HEK293 (cell line): ENCODE data around the gene SLC4A8.
A peak's percentile ranks its signal among the peaks of the same experiment; 100 is the strongest.

Source experiments
- GLIS2 ChIP-seq: fragments of 450-650 bp; formaldehyde crosslinking; IDR thresholded peaks from 2 replicates; pipeline ENCODE4 v1.5.1; 2016; ENCODE audit warnings: missing biosample characterization, missing genetic modification characterization
- KLF17 ChIP-seq: fragments of 450-650 bp; formaldehyde crosslinking; IDR thresholded peaks from 2 replicates; pipeline ENCODE4 v1.5.1; 2016; ENCODE audit warnings: missing biosample characterization, missing genetic modification characterization
- KLF7 ChIP-seq: fragments of 450-650 bp; formaldehyde crosslinking; IDR thresholded peaks from 2 replicates; pipeline ENCODE4 v1.5.1; 2016; ENCODE audit warnings: missing biosample characterization, missing genetic modification characterization, borderline replicate concordance
- MYNN ChIP-seq: fragments of 450-650 bp; formaldehyde crosslinking; IDR thresholded peaks from 2 replicates; pipeline ENCODE4 v1.5.1; 2016; ENCODE audit warnings: missing biosample characterization, missing genetic modification characterization, borderline replicate concordance
- PBX3 ChIP-seq: sonication (generic); formaldehyde crosslinking; IDR thresholded peaks from 2 replicates; pipeline ENCODE4 v1.8.1; 2022; ENCODE audit warnings: mild to moderate bottlenecking, moderate library complexity, missing genetic modification reagents
- PRDM1 ChIP-seq: fragments of 450-650 bp; formaldehyde crosslinking; IDR thresholded peaks from 2 replicates; pipeline ENCODE4; 2016; ENCODE audit warnings: missing biosample characterization, missing genetic modification characterization
- PRDM10 ChIP-seq: fragments of 450-650 bp; formaldehyde crosslinking; IDR thresholded peaks from 2 replicates; pipeline ENCODE4 v1.5.1; 2016; ENCODE audit warnings: missing biosample characterization, missing genetic modification characterization
- ZBTB1 ChIP-seq: fragments of 450-650 bp; formaldehyde crosslinking; IDR thresholded peaks from 2 replicates; pipeline ENCODE4 v1.5.1; 2016; ENCODE audit warnings: missing biosample characterization, missing genetic modification characterization
- ZBTB21 ChIP-seq: fragments of 450-650 bp; formaldehyde crosslinking; IDR thresholded peaks from 2 replicates; pipeline ENCODE4 v1.5.1; 2017; ENCODE audit warnings: missing biosample characterization, missing genetic modification characterization
- ZBTB6 ChIP-seq: fragments of 450-650 bp; formaldehyde crosslinking; IDR thresholded peaks from 2 replicates; pipeline ENCODE4 v1.5.1; 2017; ENCODE audit warnings: missing biosample characterization, missing genetic modification characterization
- ZNF10 ChIP-seq: fragments of 450-650 bp; formaldehyde crosslinking; IDR thresholded peaks from 2 replicates; pipeline ENCODE4 v1.5.1; 2017; ENCODE audit warnings: missing biosample characterization, missing genetic modification characterization
- ZNF146 ChIP-seq: fragments of 450-650 bp; formaldehyde crosslinking; IDR thresholded peaks from 2 replicates; pipeline ENCODE4 v1.5.1; 2016; ENCODE audit warnings: missing biosample characterization, missing genetic modification characterization
- ZNF169 ChIP-seq: fragments of 450-650 bp; formaldehyde crosslinking; IDR thresholded peaks from 2 replicates; pipeline ENCODE4 v1.5.1; 2016; ENCODE audit warnings: missing biosample characterization, missing genetic modification characterization
- ZNF223 ChIP-seq: fragments of 450-650 bp; formaldehyde crosslinking; IDR thresholded peaks from 2 replicates; pipeline ENCODE4 v1.5.1; 2016; ENCODE audit warnings: missing biosample characterization, missing genetic modification characterization
- ZNF280D ChIP-seq: fragments of 450-650 bp; formaldehyde crosslinking; IDR thresholded peaks from 2 replicates; pipeline ENCODE4 v1.5.1; 2016; ENCODE audit warnings: missing biosample characterization, missing genetic modification characterization
- ZNF302 ChIP-seq: fragments of 450-650 bp; formaldehyde crosslinking; IDR thresholded peaks from 2 replicates; pipeline ENCODE4 v1.5.1; 2016; ENCODE audit warnings: missing biosample characterization, missing genetic modification characterization, low read depth
- ZNF37A ChIP-seq: fragments of 450-650 bp; IDR thresholded peaks from 2 replicates; pipeline ENCODE4 v1.5.1; 2018; ENCODE audit warnings: missing biosample characterization, missing genetic modification characterization
- ZNF513 ChIP-seq: fragments of 450-650 bp; IDR thresholded peaks from 2 replicates; pipeline ENCODE4 v1.5.1; 2018; ENCODE audit warnings: missing biosample characterization, missing genetic modification characterization
- ZNF530 ChIP-seq: fragments of 450-650 bp; formaldehyde crosslinking; IDR thresholded peaks from 2 replicates; pipeline ENCODE4 v1.5.1; 2016; ENCODE audit warnings: low read depth, missing biosample characterization, missing genetic modification characterization
- ZNF624 ChIP-seq: fragments of 450-650 bp; formaldehyde crosslinking; IDR thresholded peaks from 2 replicates; pipeline ENCODE4 v1.5.1; 2017; ENCODE audit warnings: missing biosample characterization, missing genetic modification characterization
- ZNF660 ChIP-seq: fragments of 450-650 bp; IDR thresholded peaks from 2 replicates; pipeline ENCODE4 v1.5.1; 2018; ENCODE audit warnings: missing biosample characterization, mild to moderate bottlenecking, missing genetic modification characterization
- ZNF670 ChIP-seq: fragments of 450-650 bp; formaldehyde crosslinking; IDR thresholded peaks from 2 replicates; pipeline ENCODE4 v1.5.1; 2016; ENCODE audit warnings: missing biosample characterization, missing genetic modification characterization, low read depth
- ZNF692 ChIP-seq: fragments of 450-650 bp; formaldehyde crosslinking; IDR thresholded peaks from 2 replicates; pipeline ENCODE4 v1.5.1; 2016; ENCODE audit warnings: missing biosample characterization, missing genetic modification characterization
- ZNF830 ChIP-seq: fragments of 450-650 bp; IDR thresholded peaks from 2 replicates; pipeline ENCODE4 v1.5.0; 2018; ENCODE audit warnings: missing biosample characterization, missing genetic modification characterization, low read depth, mild to moderate bottlenecking, moderate library complexity
- ZNF837 ChIP-seq: fragments of 450-650 bp; formaldehyde crosslinking; IDR thresholded peaks from 2 replicates; pipeline ENCODE4 v1.5.1; 2016; ENCODE audit warnings: missing biosample characterization, missing genetic modification characterization
- ZXDB ChIP-seq: fragments of 450-650 bp; formaldehyde crosslinking; IDR thresholded peaks from 2 replicates; pipeline ENCODE4 v1.5.1; 2016; ENCODE audit warnings: missing biosample characterization, missing genetic modification characterization

Gene SLC4A8

GRCh38 chr12:51534216-51535074, 109.8 kb downstream of the SLC4A8 start (continued):
- TF ChIP-seq ZNF837 (tag by site-specific recombination) (no peak), PRDM10 (tag by site-specific recombination) (no peak), ZNF660 (tag by site-specific recombination) (no peak), ZNF624 (tag by site-specific recombination) (no peak), ZNF280D (no peak), ZBTB6 (tag by site-specific recombination) (no peak), ZNF830 (tag by site-specific recombination) (no peak), PBX3 (CRISPR knock-in tag) (no peak), ZBTB1 (tag by site-specific recombination) (no peak), ZBTB21 (tag by site-specific recombination) (no peak), ZNF670 (tag by site-specific recombination) (no peak), ZNF692 (peak; percentile 67), ZNF10 (tag by site-specific recombination) (no peak), MYNN (tag by site-specific recombination) (no peak), ZNF37A (tag by site-specific recombination) (no peak), KLF17 (no peak), PRDM1 (no peak), KLF7 (tag by site-specific recombination) (no peak), ZNF302 (tag by site-specific recombination) (no peak), ZNF146 (no peak), ZNF169 (tag by site-specific recombination) (no peak), ZNF223 (tag by site-specific recombination) (no peak), ZXDB (tag by site-specific recombination) (no peak), ZNF513 (tag by site-specific recombination) (peak; percentile 82), GLIS2 (no peak), ZNF530 (tag by site-specific recombination) (no peak)
